SK-N-SH treated with all-trans-retinoic acid at 6 μM for 48 hours (cell line): ENCODE measurements around the gene MRPL41.
A peak's percentile ranks its signal among the peaks of the same experiment; 100 is the strongest.

ENCODE experiments used
- ATAC-seq: fragments of 200-7000 bp; cut with Tn5 transposase; 3 replicates; pipeline ENCODE4 v1.9.1; 2020; ENCODE audit warnings: mild to moderate bottlenecking, moderate library complexity
- ARNTL ChIP-seq: fragments of 450-650 bp; formaldehyde crosslinking; IDR thresholded peaks from 2 replicates; pipeline ENCODE4 v1.5.0; 2020; ENCODE audit warnings: low read depth, mild to moderate bottlenecking, moderate library complexity, borderline replicate concordance
- BACH2 ChIP-seq: fragments of 250-450 bp; sonication (Bioruptor Pico); IDR thresholded peaks from 2 replicates; pipeline ENCODE4 v1.9.0; 2021; ENCODE audit warnings: mild to moderate bottlenecking, borderline replicate concordance
- CSRNP3 ChIP-seq: fragments of 250-450 bp; sonication (Bioruptor Pico); IDR thresholded peaks from 2 replicates; pipeline ENCODE4 v1.5.1; 2021; ENCODE audit warnings: mild to moderate bottlenecking, moderate library complexity
- ESRRG ChIP-seq: fragments of 250-450 bp; sonication (Bioruptor Pico); IDR thresholded peaks from 2 replicates; pipeline ENCODE4 v1.6.1; 2021; ENCODE audit warnings: mild to moderate bottlenecking
- GLIS3 ChIP-seq: fragments of 250-450 bp; sonication (Bioruptor Pico); IDR thresholded peaks from 2 replicates; pipeline ENCODE4 v1.5.0; 2020; ENCODE audit warnings: mild to moderate bottlenecking, moderate library complexity
- OSR1 ChIP-seq: fragments of 250-450 bp; sonication (Bioruptor Pico); IDR thresholded peaks from 2 replicates; pipeline ENCODE4 v1.8.0; 2022; ENCODE audit warnings: moderate library complexity, mild to moderate bottlenecking, inconsistent platforms
- PATZ1 ChIP-seq: fragments of 250-450 bp; sonication (Bioruptor Pico); IDR thresholded peaks from 2 replicates; pipeline ENCODE4 v1.8.0; 2020; ENCODE audit warnings: mild to moderate bottlenecking, moderate library complexity, borderline replicate concordance
- POU6F1 ChIP-seq: fragments of 250-450 bp; sonication (Bioruptor Pico); IDR thresholded peaks from 2 replicates; pipeline ENCODE4 v1.8.0; 2021; ENCODE audit warnings: low read depth, mild to moderate bottlenecking, moderate library complexity, borderline replicate concordance
- PPARA ChIP-seq: fragments of 250-450 bp; sonication (Bioruptor Pico); IDR thresholded peaks from 2 replicates; pipeline ENCODE4 v1.5.0; 2020; ENCODE audit warnings: mild to moderate bottlenecking, borderline replicate concordance
- RARB ChIP-seq: fragments of 250-450 bp; sonication (Bioruptor Pico); IDR thresholded peaks from 2 replicates; pipeline ENCODE4 v1.8.0; 2021; ENCODE audit warnings: mild to moderate bottlenecking, moderate library complexity
- SNAI2 ChIP-seq: fragments of 250-450 bp; sonication (Bioruptor Pico); IDR thresholded peaks from 2 replicates; pipeline ENCODE4 v1.5.0; 2020; ENCODE audit warnings: mild to moderate bottlenecking, moderate library complexity
- TCF4 ChIP-seq: fragments of 250-450 bp; sonication (Bioruptor Pico); IDR thresholded peaks from 2 replicates; pipeline ENCODE4 v1.8.0; 2021; ENCODE audit warnings: mild to moderate bottlenecking, moderate library complexity, borderline replicate concordance
- TOX ChIP-seq: fragments of 250-450 bp; sonication (Bioruptor Pico); IDR thresholded peaks from 2 replicates; pipeline ENCODE4 v1.8.0; 2021; ENCODE audit warnings: mild to moderate bottlenecking, moderate library complexity, borderline replicate concordance
- ZC3H10 ChIP-seq: fragments of 250-450 bp; sonication (Bioruptor Pico); IDR thresholded peaks from 2 replicates; pipeline ENCODE4 v1.5.1; 2021; ENCODE audit warnings: mild to moderate bottlenecking, moderate library complexity
- ZFP3 ChIP-seq: fragments of 250-450 bp; sonication (Bioruptor Pico); IDR thresholded peaks from 2 replicates; pipeline ENCODE4 v1.5.0; 2020; ENCODE audit warnings: mild to moderate bottlenecking, moderate library complexity
- ZFP30 ChIP-seq: fragments of 450-650 bp; formaldehyde crosslinking; IDR thresholded peaks from 2 replicates; pipeline ENCODE4 v1.5.0; 2022; ENCODE audit warnings: mild to moderate bottlenecking, moderate library complexity
- ZNF565 ChIP-seq: fragments of 450-650 bp; formaldehyde crosslinking; conservative IDR thresholded peaks from 2 replicates; pipeline ENCODE4 v1.5.0; 2020; ENCODE audit warnings: low read depth, mild to moderate bottlenecking, moderate library complexity
- ZNF70 ChIP-seq: fragments of 450-650 bp; formaldehyde crosslinking; IDR thresholded peaks from 2 replicates; pipeline ENCODE4 v1.5.0; 2020; ENCODE audit warnings: mild to moderate bottlenecking, moderate library complexity
- ZNF8 ChIP-seq: fragments of 450-650 bp; formaldehyde crosslinking; IDR thresholded peaks from 2 replicates; pipeline ENCODE4 v1.5.0; 2020; ENCODE audit warnings: mild to moderate bottlenecking, moderate library complexity

The MRPL41 gene

GRCh38 chr9:137551264-137552021, at the start of gene MRPL41:
Gene MRPL41 (plus strand): TSS chr9:137551879. CDS start chr9:137552082, 203 bp downstream.
- ATAC-seq: peak; percentile 89
- TF ChIP-seq TOX (no peak), CSRNP3 (CRISPR knock-in tag) (no peak), OSR1 (CRISPR knock-in tag) (no peak), SNAI2 (CRISPR knock-in tag) (no peak), ZNF8 (CRISPR knock-in tag) (no peak), ZFP30 (CRISPR knock-in tag) (no peak), PATZ1 (CRISPR knock-in tag) (no peak), GLIS3 (CRISPR knock-in tag) (no peak), POU6F1 (CRISPR knock-in tag) (no peak), ZNF70 (no peak), RARB (CRISPR knock-in tag) (no peak), ARNTL (CRISPR knock-in tag) (no peak), ZFP3 (CRISPR knock-in tag) (no peak), ZNF565 (CRISPR knock-in tag) (no peak), ESRRG (no peak), BACH2 (CRISPR knock-in tag) (no peak), TCF4 (no peak)
- TF ChIP-seq, all 23 proteins: peak for 0

GRCh38 chr9:137502008-137502911, 49.4 kb upstream of the MRPL41 start:
- ATAC-seq: peak; percentile 32; the same call in 2 of the 3 replicates
- TF ChIP-seq CSRNP3 (CRISPR knock-in tag): no peak
- no peak for TF ChIP-seq RARB (CRISPR knock-in tag)
- no peak for TF ChIP-seq TCF4
- no peak for TF ChIP-seq ESRRG
- TF ChIP-seq OSR1 (CRISPR knock-in tag): no peak
- no peak for TF ChIP-seq GLIS3 (CRISPR knock-in tag)
- no peak for TF ChIP-seq ARNTL (CRISPR knock-in tag)
- TF ChIP-seq ZNF8 (CRISPR knock-in tag): no peak
- no peak for TF ChIP-seq BACH2 (CRISPR knock-in tag)
- no peak for TF ChIP-seq PATZ1 (CRISPR knock-in tag)
- no peak for TF ChIP-seq ZC3H10 (CRISPR knock-in tag)
- TF ChIP-seq PPARA (CRISPR knock-in tag): no peak
- no peak for TF ChIP-seq ZFP30 (CRISPR knock-in tag)
- no peak for TF ChIP-seq POU6F1 (CRISPR knock-in tag)
